GM19328 (cell line): Measurements from ENCODE around the gene RIPK4.
"Not testable (repeated sequence)": the region's sequence is repeated elsewhere in the genome, so short reads cannot be mapped to it uniquely, and the experiment has no call there.

Experiments used
- ATAC-seq: cut with Tn5 transposase; IDR thresholded peaks from one replicate; pipeline ENCODE4 v1.9.1; 2021; ENCODE audit warnings: mild to moderate bottlenecking, moderate library complexity; ENCODE audit not compliant: unreplicated experiment

The RIPK4 gene

GRCh38 chr21:41717573-41718330 lies 49.1 kb downstream of the RIPK4 start:
- no peak for ATAC-seq

GRCh38 chr21:41716751-41717150 lies 50.1 kb downstream of the RIPK4 start:
- no peak for ATAC-seq

- no peak for ATAC-seq
Observed at GRCh38 chr21:41715649-41716281, 51.1 kb downstream of the RIPK4 start.

GRCh38 chr21:41714299-41714865 lies 52.5 kb downstream of the RIPK4 start:
- not testable (repeated sequence) for ATAC-seq

- no peak for ATAC-seq
Observed at GRCh38 chr21:41713495-41714281, 53.2 kb downstream of the RIPK4 start.

- ATAC-seq = no peak
Observed at GRCh38 chr21:41712730-41713129, 54.1 kb downstream of the RIPK4 start.

- no peak for ATAC-seq
Observed at GRCh38 chr21:41712201-41712600, 54.7 kb downstream of the RIPK4 start.

GRCh38 chr21:41711416-41712007 lies 55.3 kb downstream of the RIPK4 start:
- no peak for ATAC-seq

GRCh38 chr21:41710823-41711160 lies 56.1 kb downstream of the RIPK4 start:
- no peak for ATAC-seq

- no peak for ATAC-seq
Observed at GRCh38 chr21:41709965-41710822, 56.7 kb downstream of the RIPK4 start.

- ATAC-seq = no peak
Observed at GRCh38 chr21:41709166-41709565, 57.7 kb downstream of the RIPK4 start.

GRCh38 chr21:41707960-41708330 lies 58.9 kb downstream of the RIPK4 start:
- no peak for ATAC-seq

- no peak for ATAC-seq
Observed at GRCh38 chr21:41707231-41707959, 59.5 kb downstream of the RIPK4 start.

- ATAC-seq = no peak
Observed at GRCh38 chr21:41706678-41707077, 60.2 kb downstream of the RIPK4 start.

GRCh38 chr21:41706263-41706639 lies 60.6 kb downstream of the RIPK4 start:
- ATAC-seq = no peak

- no peak for ATAC-seq
Observed at GRCh38 chr21:41705546-41706262, 61.1 kb downstream of the RIPK4 start.

GRCh38 chr21:41703857-41704501 lies 62.9 kb downstream of the RIPK4 start:
- no peak for ATAC-seq

- no peak for ATAC-seq
Observed at GRCh38 chr21:41701749-41702148, 65.1 kb downstream of the RIPK4 start.

GRCh38 chr21:41699311-41699710 lies 67.5 kb downstream of the RIPK4 start:
- no peak for ATAC-seq
